NCI-H446 treated with DMSO at 0.1 percent for 48 hours (cell line): ENCODE measurements around the gene STX8.
"Not testable (repeated sequence)": the region's sequence is repeated elsewhere in the genome, so short reads cannot be mapped to it uniquely, and the experiment has no call there.

Source experiments
- DNase-seq: peaks from one replicate; lab custom pipeline; 2025; lab: John Stamatoyannopoulos, UW

STX8 gene

DNA sequence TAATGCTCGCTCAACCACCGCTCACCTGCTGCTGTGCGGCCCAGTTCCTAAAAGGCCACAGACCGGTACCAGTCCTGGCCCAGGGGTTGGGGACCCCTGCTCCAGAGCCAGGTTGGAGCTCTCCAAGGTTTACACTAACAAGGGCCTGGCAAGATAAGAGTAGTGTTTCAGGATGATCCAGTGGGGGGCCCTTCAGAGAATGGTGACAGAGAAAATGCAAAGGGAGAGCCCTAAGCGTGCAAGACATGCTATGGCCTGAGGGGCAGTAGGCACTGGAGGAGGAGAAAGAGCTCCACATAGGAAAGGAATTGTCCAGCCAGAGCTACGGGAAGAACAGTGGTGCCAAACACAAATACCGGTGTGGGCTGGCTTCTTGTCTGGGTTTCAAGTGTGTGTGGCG lies 233.4 kb downstream of the STX8 start:
- DNase-seq, result no peak

DNA sequence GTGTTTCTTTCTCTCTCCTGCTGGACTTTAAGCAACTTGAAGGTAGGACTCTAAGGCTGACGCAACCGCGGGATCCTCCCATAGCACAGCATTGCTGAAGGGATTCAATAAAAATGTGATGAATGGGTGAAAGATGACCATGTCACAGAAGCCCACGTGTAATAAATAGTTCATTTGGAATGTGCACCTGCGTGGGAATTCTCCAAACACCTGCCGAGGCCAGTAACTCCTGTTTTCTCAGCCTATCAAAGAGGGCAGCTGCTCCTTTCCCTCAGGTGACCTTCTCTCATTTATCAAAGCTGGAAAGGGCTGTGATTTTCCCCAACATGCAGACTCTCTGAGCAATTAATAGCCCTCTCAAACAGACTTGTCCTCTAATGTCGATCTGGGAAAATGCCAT lies 235.7 kb downstream of the STX8 start:
- DNase-seq, result no peak

DNA sequence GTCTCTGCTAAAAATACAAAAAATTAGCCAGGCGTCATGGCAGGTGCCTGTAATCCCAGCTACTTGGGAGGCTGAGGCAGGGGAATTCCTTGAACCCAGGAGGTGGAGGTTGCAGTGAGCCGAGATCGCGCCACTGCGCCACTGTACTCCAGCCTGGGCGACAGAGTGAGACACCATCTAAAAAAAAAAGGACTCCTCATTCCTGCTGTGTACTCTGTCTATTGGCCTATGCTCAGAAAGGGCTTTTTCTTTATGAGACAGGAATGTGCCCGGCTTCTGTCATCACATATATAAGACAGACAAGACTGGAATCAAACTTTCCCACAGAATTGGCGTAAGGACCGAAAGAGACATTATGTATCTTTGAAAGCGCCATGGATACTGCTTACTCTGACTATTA lies 236.1 kb downstream of the STX8 start:
- not testable (repeated sequence) for DNase-seq

DNA sequence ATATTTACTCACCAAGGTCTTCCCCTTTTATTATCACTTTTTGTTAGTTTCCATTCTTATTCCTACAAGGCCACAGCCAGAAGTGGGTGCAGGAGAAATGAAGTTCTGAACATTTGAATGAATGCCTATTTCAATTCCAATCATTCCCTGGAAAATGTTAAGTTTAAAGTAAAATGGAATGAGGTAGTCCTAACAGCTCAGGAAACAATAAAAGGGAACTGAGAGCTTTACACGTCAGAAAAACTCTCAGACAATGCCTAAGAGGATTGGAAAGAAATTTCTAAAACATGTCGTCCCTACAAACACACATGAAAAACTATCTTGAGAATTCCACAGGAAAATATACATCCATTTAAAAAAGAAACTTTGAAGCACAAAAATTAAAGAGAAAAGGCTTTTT lies 238.8 kb downstream of the STX8 start:
- no peak for DNase-seq

DNA sequence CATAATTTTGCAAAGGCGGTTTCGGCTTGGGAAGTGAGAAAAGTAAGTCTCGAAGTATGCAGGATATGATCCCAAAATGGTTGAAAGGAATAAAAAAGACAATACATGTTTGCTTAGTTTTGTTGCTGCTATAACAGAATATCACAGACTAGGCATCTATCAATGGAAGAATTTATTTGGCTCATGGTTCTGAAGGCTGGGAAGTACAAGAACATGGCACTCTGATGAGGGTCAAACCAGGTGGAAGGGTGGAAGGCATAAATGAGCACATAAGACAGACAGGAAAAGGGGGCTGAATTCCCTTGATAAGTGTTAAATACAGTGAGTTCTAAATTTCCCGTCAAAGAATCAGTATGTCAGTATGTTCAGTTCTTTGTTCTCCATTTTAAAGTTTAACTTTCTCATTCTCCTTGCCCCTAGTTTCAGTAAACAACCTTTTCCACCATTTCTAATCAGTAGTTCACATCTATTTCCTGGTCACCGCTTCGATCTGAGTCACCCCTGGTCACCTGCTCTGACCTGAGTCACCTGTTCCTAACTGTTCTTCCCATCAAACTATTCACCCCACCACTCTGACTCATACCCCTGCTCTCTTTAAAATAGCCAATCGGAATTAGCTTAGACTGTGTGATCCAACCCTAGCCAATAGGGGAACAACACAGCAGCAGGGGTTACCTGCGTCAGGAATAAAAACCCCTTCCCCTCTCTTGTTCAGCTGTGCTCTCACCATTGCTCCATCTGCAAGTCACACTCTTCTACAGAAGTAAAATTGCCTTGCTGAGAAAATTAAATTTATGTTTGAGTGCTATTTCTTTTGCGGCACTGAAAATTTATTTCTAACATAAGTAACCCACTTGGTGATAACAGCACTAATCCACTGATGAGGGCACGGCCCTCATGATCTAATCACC lies 240.8 kb downstream of the STX8 start:
- DNase-seq, result no peak

DNA sequence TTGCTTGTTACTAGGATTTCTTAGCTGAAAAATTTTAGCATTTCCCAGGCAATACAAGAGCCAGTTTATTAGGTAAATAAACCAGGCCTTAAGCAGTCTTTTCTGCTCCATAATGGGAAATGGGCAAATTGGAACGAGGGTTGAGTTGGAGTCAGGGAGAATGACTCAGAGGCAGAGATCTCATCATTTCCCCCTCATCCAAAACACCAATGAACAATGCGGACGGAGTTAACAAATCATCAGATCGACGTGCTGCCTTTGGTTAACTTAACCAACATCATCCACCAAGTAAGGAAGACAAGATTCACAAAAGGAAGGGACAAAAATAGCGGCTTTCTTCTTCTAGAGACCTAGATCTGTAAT lies 243.5 kb downstream of the STX8 start:
- no peak for DNase-seq

DNA sequence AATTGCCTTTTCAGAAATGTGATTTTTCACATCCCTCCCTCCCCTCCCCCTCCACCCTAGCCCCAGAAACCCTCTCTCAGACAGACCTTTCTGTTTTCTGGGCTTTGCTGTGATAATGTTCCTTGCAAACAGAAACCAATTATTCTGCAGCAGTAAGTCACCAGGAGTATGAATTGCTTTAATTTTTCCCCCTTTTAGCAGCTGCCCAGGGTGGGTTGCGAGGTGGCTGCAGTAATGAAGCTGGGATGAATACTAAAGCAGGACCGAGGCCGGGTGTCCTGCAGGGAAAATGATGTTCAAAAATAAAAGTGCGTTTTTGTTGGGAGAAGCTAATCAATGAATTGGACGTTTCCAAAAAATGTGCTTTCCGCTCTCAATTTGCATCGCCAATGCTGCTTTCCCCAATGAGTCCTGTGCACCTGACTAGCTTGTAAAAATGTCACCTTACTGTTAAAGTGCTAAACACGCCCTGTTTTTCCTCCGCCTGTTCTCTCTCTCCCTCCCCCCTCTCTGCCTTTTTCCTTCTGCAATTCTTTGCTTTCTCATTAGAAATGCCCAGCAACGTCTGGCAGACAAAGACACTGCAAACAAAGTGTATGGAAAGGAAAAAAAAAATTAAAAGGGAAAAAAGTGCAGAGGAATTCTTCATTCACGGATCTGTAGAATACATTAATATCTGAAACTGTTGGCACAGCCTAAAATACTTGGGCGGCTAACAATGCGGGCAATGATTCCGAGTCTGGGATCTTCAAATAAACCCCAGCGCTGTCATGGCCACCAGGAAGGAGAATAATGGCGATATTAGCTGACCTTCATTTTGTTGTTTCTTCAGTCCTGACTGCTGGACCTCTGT lies 244.1 kb downstream of the STX8 start:
- DNase-seq, result no peak

DNA sequence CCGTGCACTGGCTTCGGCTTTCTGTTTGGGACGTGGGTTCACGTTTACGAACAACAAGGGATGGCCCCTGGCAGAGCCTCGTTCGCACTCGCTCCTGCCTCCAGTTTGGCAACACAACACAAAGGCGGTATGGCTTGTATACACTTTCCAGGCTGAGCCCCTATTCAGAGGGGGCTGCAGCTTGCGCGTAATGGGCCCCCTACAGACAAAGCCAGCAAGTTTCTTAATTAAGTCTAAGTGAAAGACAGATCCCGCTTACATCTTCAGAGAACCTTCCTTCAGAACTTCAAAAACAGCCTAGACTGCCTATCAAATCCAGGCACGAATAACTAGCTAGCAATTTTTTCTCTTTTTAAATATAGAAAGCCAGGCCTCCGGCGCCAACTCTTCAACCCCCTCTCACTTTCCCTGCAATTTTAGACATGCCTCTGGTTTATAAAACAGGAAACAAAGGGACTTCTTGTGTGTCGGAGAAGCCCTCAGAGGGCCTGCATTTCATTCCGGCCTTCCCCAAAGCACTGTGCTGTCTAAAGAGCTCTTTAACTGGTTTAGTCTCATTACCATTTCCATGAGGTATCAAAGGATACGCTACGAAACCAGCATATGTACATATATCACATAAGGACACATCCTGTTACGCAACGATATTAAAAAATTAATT lies 244.9 kb downstream of the STX8 start:
- DNase-seq, result no peak

DNA sequence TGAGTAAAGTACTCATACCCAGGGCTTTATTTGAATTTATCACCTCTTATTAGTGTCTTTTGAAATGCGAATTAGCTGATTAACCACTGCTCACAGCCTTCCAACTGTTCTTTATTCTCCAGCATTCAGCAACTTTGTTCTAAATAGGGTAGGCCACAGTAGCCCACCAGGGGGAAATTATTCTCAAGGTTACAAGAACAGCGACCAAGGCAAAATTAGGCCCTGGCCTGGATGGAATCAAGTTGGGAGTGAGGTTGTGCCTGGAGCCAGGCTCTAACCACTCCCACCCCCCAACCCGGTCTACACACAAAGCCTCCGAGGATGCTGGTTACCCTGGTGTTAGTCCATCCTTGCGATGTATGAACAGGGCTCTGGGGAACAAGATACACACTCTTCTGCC lies 245.5 kb downstream of the STX8 start:
- DNase-seq, result no peak

DNA sequence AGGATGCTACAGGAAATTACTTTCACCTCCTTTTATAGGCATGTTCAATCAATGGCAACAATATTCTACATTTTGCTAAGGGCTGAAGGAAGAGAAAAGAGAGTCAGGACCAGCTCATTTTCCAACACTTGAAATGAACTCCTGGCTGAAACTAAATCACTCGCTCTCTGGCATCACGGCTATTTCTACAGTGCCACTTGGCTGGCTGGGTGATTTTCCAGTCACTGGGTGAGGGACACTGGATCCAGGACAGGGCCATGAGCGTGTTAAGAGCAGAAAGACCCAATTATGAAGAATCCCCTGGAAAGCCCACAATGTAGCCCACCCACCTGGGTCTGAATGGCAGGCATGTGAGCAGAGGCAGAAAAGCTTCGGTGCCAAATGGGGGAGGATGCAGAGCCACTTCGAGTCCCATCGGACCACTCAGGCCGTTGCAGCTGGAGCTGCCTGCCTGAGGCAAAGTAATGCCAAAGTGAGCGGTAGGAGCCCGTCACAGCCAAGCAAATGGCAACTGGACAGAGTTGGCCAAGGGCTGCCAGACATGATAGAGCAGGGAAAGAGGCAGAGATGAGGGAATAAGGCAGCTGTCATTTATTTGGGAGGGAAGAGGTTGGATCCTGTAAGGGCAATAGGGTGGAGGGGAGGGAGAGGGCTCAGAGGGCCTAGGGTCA lies 246.2 kb downstream of the STX8 start:
- DNase-seq, result no peak

DNA sequence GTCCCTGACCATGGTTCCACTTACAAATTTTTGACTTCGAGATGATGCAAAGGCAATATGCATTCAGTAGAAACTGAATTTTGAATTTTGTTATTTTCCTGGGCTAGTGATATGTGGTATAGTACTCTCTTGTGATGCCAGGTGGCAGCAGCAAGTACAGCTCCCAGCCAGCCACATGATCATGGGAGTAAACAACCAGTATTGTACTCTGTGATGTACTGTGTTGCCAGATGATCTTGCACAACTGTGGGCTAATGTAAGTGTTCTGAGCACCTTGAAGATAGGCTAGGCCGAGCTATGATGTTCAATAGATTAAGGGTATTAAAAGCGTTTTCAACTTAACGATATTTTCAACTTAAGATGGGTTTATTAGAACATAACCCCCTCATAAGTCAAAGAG lies 250.8 kb downstream of the STX8 start:
- DNase-seq, result no peak

DNA sequence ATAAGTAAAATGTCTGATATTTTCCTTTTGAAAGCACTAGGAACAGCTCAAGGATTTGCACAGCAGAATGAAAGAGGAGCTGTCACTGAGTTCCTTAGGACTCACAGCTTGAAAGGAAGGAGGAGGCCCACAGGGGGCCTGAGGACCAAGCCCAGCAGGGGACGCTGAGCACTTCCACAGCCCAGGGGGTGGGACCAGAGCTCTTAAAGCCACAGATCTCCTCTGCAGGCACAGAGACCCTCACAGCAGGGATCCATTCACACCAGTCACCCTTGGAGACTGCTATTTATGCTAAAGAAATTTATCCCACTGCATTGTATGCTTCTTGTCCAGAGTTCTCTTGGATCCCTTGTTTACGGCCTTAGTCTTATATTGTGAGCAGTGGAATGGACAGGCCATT lies 253.3 kb downstream of the STX8 start:
- DNase-seq, result no peak

DNA sequence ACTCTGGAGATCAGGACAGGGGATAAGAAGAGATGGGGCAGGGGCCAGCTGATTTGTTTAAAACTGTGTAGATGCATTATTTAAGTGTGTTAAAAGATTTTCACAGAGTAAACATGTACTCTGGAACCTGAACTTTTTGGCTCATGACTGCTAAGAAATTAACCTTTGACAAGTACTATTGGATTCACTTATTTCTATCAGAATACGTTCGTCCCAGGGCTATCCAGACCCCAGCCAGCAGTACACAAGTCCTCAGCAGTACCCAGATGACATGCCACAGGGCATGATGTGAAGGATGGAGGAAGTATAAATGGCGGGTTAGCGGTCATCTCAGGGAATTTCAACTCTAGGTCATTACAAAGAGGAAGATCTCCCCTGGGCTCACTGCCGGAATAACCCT lies 253.7 kb downstream of the STX8 start:
- DNase-seq, result no peak

DNA sequence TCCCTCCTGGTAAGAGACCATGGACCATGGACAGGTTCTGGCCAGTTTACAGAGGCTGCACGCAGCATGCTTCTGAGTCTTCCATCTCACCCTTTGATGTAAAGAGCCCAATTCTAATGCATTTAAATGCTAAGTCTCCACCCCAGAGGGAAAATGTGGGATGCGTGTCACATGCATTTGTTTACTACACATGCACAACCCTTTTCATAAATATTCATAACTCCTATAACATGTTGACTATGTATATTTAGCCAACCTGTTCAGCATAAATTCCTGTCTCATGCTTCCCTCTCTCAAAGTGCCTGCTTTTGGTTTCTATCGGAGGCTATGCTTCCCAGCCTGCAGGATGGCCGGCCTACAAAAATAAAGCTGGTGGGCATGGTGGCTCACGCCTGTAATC lies 260.3 kb downstream of the STX8 start:
- DNase-seq, result no peak

DNA sequence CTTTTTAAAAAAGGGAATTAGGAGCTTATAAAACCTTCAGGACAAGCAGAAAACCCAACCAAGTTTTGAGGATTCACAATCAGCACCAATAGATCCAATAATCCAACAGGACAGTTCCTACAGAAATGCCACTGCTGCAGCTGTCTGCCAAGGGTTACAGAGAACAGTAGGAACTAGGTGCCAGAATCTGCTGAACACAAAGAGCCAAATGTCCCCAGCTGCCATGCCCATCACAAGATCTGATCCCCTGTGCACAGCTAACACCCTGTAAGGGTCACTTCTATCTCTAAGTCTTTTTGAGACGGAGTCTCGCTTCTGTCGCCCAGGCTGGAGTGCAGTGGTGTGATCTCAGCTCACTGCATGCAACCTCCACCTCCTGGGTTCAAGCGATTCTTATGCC lies 262.3 kb downstream of the STX8 start:
- no peak for DNase-seq

DNA sequence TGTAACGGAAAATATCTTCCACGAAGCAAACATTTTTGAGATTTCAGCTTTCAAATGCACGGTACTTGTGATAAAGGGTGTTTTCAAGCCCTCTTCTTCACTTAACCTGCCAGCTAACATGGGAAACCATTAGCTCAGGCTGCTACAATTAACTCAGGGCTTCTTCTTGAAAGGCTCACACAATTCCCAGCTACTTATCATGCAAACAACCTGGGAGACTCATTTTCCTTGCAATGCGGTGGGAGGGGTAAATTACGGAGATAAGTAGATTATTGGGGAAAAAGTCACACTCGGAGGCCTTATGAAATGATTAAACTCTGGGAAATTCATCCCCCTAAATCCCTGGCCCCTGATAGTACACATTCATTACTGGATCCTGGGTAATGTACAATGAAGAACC lies 266.4 kb downstream of the STX8 start:
- DNase-seq, result no peak

DNA sequence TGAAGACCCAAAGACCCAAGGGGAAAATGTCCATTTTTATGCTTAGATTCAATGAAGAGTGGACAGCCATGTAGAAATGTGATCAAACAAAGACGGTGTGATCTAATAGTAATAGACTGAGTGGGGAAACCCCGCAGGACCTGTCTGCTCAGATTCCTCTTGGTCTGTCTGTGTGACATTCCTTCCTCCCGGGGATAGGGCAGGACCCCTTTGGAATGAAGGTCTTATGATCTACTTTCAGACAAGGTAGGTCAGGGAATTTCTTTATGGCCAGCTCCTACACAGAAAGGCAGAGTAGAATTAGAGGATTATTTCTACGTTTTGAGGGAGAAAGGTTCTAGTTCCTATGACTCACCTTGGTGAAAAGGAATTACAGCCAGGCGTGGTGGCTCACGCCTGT lies 267.6 kb downstream of the STX8 start:
- DNase-seq, result no peak

DNA sequence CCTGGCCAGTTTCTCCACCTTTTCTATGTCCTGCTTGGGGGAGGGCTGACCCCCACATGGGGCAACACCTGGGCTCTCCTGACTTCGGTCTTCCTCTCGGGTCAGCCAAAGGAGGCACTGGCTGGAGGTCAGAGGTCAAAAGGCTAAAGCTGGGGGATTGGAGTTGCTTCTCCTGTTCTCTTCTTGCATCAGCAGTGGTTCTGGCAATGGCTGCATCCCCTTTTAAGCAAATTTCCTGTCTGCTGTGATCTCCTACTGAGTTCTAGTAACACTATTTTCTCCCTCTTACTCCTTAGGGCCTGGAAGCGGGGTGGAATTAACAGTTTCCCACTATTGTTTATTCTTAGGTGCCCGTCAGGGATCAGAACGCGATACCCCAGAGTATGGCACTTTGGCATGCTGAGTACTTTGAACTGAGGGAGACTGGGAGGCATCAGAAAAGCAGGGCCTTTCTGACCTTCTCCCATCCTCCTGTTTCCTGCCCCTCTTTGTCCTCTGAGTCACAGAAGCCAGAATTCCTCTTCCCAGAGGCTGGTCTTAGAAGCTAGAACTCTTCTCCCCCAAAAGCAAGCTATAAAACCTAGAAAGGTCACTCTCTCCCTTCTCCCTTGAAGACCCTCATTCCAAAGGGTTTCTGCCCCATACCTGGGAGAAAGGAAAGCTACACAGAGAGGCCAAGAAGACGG lies 268.2 kb downstream of the STX8 start:
- DNase-seq, result no peak

DNA sequence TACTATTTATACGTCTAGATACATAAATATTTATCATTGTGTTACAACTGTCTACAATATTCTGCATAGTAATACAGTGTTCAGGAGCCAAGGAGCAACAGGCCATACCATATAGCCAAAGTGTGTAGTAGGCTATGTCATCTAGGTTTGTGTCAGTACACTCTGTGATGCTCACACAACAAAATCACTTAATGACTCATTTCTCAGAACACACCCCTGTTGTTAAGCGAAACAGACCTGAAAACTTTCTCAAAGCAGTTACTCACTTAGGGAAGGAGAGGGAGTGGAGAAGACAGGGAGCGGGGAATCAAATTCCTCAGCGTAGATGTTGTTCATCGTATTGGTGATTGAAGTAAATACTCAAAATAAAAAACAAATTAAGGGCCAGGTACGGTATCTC lies 269.5 kb downstream of the STX8 start:
- DNase-seq, result no peak

DNA sequence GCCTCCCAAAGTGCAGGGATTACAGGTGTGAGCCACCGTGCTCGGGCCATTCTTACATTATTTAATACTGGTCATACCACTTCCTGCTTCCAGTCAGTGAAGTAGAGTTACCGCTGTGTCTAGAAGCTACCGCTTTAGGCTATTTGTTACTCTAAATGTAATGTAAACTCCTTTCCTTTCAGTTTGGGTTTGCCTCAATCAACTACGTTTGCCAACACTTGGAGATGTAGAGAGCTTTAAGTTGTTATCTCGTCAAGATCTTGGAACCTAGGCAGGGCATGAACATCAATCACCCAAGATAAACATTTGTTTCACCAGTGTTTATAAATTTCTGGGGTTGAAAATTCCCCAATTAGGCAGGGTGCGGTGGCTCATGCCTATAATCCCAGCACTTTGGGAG lies 275.9 kb downstream of the STX8 start:
- DNase-seq, result no peak

DNA sequence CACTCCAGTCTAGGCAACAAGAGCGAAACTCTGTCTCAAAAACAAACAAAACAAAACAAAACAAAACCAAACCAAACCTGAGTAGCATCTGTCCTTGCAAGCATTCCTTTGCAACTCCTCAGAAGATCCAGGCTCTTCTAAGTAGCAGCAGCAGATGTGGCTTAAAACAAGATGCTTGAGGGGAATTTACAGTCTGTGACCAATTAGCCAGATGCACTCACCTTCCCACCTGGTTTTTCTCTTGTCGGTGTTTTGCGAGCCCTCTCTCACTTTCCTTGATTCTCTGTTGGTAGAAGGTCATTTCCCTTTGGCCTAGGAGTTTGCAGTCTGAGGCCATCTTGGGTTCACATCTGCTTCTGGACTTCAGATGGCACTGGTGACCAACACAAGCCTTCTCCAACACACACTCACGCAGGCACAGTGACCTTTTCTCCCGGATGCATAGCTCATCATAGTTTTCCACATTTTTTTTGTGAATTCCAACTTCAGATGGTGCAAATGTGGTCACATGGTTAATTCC lies 276.8 kb downstream of the STX8 start:
- no peak for DNase-seq
